Measurements from ENCODE around the gene SEMA4F. TPM values are rescaled to one million over a fixed set of nuclear protein-coding genes. Genes with fewer than 3 reads are reported as not detected.

SEMA4F gene
- polyA plus RNA-seq, 3 donors = 0.16 to 0.44 (median 0.43) TPM

- no peak overlapping the region for H3K4me3 Mint-ChIP-seq
- H3K4me1 Mint-ChIP-seq = peaks cover 21% of the 10 kb centered on the region
- no peak for TF ChIP-seq CTCF (IDR thresholded peaks at IDR 0.05)
- no peak overlapping the region for H2AFZ ChIP-seq (ENCODE audit: insufficient read depth, low read depth, low read length, poor library complexity, severe bottlenecking)
- peaks cover 2 to 4% (median 4%) of the 10 kb centered on the region in 3 donors for H3K27me3 Mint-ChIP-seq (ENCODE audit: low read depth in 3 of 3)
- H3K36me3 ChIP-seq (replicated peaks in 1 of 2; ENCODE audit: control insufficient read depth in 1 of 2, insufficient read depth in 2 of 2, low read length in 2 of 2) = no peaks in the 10 kb centered on the region
- H4K20me1 ChIP-seq (ENCODE audit: insufficient read depth, low read length) = no peaks in the 10 kb centered on the region
- WGBS (ENCODE audit: insufficient coverage) = no CpG with 5 or more reads among the region's 3 CpGs
- H3K36me3 Mint-ChIP-seq = no peaks in the 10 kb centered on the region
- H3K4me3 ChIP-seq (replicated peaks in 1 of 3; ENCODE audit: low read depth in 2 of 3, low read length in 3 of 3) = no peak overlapping the region
- H3K27ac ChIP-seq (ENCODE audit: low read depth in 1 of 2, low read length in 2 of 2) = no peak overlapping the region
- no peaks in the 10 kb centered on the region for H3K9me3 ChIP-seq (replicated peaks in 1 of 2; ENCODE audit: control insufficient read depth in 1 of 2, insufficient read depth in 1 of 2, low read length in 2 of 2)
- no peaks in the 10 kb centered on the region for H3K9me3 Mint-ChIP-seq
- H3K4me2 ChIP-seq (replicated peaks; ENCODE audit: extremely low read depth, low read length, poor library complexity, severe bottlenecking) = no peak overlapping the region
- no peaks in the 10 kb centered on the region for H3K27me3 ChIP-seq (ENCODE audit: control insufficient read depth in 2 of 2, insufficient read depth in 2 of 2, low read length in 2 of 2)
- no peak overlapping the region for H3K9ac ChIP-seq (ENCODE audit: insufficient read depth, low read length, poor library complexity, severe bottlenecking)
- peaks cover 19 to 20% of the 10 kb centered on the region in 2 donors for H3K4me1 ChIP-seq (ENCODE audit: control insufficient read depth in 1 of 2, insufficient read depth in 2 of 2, low read length in 2 of 2)
- intact Hi-C loops (cut with micrococcal nuclease) = no loop called here
- no peak overlapping the region for H3K27ac Mint-ChIP-seq
- DNase-seq = no peak
- no peaks in the 10 kb centered on the region for H3K79me2 ChIP-seq (ENCODE audit: insufficient read depth, low read length)
Observed at GRCh38 chr2:74617122-74617521, 36.9 kb upstream of the SEMA4F start.

GRCh38 chr2:74618410-74619083 lies 35.5 kb upstream of the SEMA4F start:
- Histone ChIP-seq H3K79me2 (ENCODE audit: insufficient read depth, low read length) (no peaks in the 10 kb centered on the region), H3K27ac (ENCODE audit: low read depth in 1 of 2, low read length in 2 of 2) (no peak overlapping the region), H2AFZ (ENCODE audit: insufficient read depth, low read depth, low read length, poor library complexity, severe bottlenecking) (peak overlapping the region; percentile 43), H3K4me1 (ENCODE audit: control insufficient read depth in 1 of 2, insufficient read depth in 2 of 2, low read length in 2 of 2) (peaks cover 19 to 20% of the 10 kb centered on the region in 2 donors), H3K27me3 (ENCODE audit: control insufficient read depth in 2 of 2, insufficient read depth in 2 of 2, low read length in 2 of 2) (no peaks in the 10 kb centered on the region), H3K4me2 (replicated peaks; ENCODE audit: extremely low read depth, low read length, poor library complexity, severe bottlenecking) (no peak overlapping the region), H3K9me3 (replicated peaks in 1 of 2; ENCODE audit: control insufficient read depth in 1 of 2, insufficient read depth in 1 of 2, low read length in 2 of 2) (no peaks in the 10 kb centered on the region), H4K20me1 (ENCODE audit: insufficient read depth, low read length) (no peaks in the 10 kb centered on the region), H3K9ac (ENCODE audit: insufficient read depth, low read length, poor library complexity, severe bottlenecking) (no peak overlapping the region), H3K4me3 (replicated peaks in 1 of 3; ENCODE audit: low read depth in 2 of 3, low read length in 3 of 3) (no peak overlapping the region), H3K36me3 (replicated peaks in 1 of 2; ENCODE audit: control insufficient read depth in 1 of 2, insufficient read depth in 2 of 2, low read length in 2 of 2) (no peaks in the 10 kb centered on the region)
- H3K4me3 Mint-ChIP-seq = no peak overlapping the region
- DNase-seq = no peak
- H3K27ac Mint-ChIP-seq = no peak overlapping the region
- no peak for TF ChIP-seq CTCF (IDR thresholded peaks at IDR 0.05)
- peaks cover 2 to 4% (median 3%) of the 10 kb centered on the region in 3 donors for H3K27me3 Mint-ChIP-seq (ENCODE audit: low read depth in 3 of 3)
- H3K4me1 Mint-ChIP-seq = peaks cover 21% of the 10 kb centered on the region
- H3K36me3 Mint-ChIP-seq = no peaks in the 10 kb centered on the region
- H3K9me3 Mint-ChIP-seq = no peaks in the 10 kb centered on the region
- WGBS (ENCODE audit: insufficient coverage) = 100% methylated on average over 2 of the region's 6 CpGs
- intact Hi-C loops (cut with micrococcal nuclease) = no loop called here

Data from CD14-positive monocyte (primary cell).